Measurements from ENCODE around the gene LDHAL6B. TPM values are rescaled to one million over a fixed set of nuclear protein-coding genes. Genes with fewer than 3 reads are reported as not detected.
A peak's percentile ranks its signal among the peaks of the same experiment; 100 is the strongest.

LDHAL6B gene
- total and polyA plus RNA-seq, 2 experiments from 2014 or later = not detected

DNA sequence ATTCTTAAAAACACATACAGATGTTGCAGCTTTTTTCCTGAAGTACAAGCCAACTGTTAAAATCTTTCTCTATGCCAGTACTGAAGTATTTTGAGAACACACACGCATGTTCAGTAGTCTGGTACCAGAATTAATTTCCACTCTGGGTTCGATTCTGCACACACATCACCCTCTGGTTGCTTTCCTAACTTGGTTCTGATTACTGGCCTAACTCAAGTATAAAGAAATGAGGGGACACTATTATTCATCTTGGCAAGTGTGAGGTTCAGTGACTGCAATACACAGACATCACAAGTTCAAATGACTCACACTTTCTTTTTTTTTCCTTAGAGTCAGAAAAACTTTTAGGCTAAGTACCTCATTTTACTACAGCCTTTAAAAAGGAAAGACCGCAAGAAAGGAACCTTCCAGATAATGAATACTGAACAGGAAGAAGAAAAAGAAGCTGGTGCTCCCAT, 37.4 kb upstream of the LDHAL6B start:
- H3K27ac ChIP-seq = no peak overlapping the region
- peak in 1 of 2 donors; percentile 85 for DNase-seq (ENCODE audit: low read depth in 1 of 2, low spot score in 1 of 2)
- no peaks in the 10 kb centered on the region for H3K27me3 ChIP-seq

DNA sequence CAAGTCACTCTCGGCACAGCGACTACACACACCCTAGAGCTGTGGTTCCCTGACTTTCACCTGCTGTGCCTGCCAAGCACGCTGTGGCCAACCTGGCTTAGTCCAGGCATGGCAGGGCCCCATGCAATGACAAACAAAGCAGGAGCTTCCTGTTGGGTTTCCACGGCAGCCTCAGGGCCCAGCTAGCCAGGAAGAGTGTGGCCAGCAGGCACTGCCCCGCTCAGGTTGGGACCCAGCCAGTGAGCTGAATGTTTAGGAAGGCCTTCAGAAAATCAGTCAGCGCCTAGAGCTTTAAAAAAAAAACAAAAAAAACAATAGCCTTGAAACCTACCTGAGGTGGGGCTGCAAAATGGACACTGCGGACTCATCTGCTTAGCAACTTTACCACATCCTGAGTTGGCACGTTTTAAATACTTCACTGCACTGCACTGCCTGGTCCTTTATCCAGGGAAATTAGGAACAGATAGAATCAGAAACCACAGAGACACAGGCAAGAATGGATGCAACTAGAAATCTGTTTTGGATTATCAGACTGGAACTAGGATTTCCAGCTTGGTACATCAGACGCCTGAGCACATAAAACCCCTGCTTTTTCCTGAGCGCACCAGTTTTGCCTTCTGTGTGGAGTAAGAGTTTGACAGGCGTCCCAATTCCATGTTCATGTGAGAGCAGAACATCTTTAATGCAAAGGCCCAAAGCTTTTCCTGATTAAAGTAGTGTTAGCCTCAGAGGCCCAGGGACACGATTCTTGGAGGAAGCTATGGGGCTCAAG, 36.2 kb upstream of the LDHAL6B start:
- Histone ChIP-seq H3K4me1 (ENCODE audit: low read depth) (peaks cover 6% of the 10 kb centered on the region), H3K9me3 (ENCODE audit: low read depth) (no peaks in the 10 kb centered on the region), H3K27me3 (no peaks in the 10 kb centered on the region), H3K27ac (no peak overlapping the region), H3K36me3 (no peaks in the 10 kb centered on the region), H3K4me3 (no peak overlapping the region)
- TF ChIP-seq, protein P1, sequence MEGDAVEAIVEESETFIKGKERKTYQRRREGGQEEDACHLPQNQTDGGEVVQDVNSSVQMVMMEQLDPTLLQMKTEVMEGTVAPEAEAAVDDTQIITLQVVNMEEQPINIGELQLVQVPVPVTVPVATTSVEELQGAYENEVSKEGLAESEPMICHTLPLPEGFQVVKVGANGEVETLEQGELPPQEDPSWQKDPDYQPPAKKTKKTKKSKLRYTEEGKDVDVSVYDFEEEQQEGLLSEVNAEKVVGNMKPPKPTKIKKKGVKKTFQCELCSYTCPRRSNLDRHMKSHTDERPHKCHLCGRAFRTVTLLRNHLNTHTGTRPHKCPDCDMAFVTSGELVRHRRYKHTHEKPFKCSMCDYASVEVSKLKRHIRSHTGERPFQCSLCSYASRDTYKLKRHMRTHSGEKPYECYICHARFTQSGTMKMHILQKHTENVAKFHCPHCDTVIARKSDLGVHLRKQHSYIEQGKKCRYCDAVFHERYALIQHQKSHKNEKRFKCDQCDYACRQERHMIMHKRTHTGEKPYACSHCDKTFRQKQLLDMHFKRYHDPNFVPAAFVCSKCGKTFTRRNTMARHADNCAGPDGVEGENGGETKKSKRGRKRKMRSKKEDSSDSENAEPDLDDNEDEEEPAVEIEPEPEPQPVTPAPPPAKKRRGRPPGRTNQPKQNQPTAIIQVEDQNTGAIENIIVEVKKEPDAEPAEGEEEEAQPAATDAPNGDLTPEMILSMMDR (IDR thresholded peaks at IDR 0.05; ENCODE audit: low read depth, low read length) = no peak
- peak in 1 of 2 donors; percentile 45 for DNase-seq (ENCODE audit: low read depth in 1 of 2, low spot score in 1 of 2)

More for the DNA sequence above, 37.4 kb upstream of the LDHAL6B start:
- no peaks in the 10 kb centered on the region for H3K36me3 ChIP-seq
- TF ChIP-seq, protein P1 (IDR thresholded peaks at IDR 0.05; ENCODE audit: low read depth, low read length) = no peak
- H3K4me3 ChIP-seq = no peak overlapping the region
- no peaks in the 10 kb centered on the region for H3K9me3 ChIP-seq (ENCODE audit: low read depth)
- H3K4me1 ChIP-seq (ENCODE audit: low read depth) = no peaks in the 10 kb centered on the region

DNA sequence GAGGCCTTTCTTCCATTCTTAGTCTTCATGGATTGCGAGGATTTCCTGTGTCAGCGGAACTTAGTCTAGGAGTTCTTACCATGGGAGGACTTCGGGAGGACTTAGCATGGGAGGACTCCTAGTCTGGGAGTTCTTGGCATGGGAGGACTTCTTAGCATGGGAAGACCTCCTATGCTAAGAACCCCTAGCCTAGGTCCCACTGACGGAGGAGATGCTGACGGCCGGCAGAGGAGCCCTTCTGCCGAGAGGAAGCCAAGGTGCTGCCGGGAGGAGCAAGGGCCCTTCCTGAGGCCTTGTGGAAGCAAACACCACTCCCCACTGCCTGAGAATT, 35.6 kb upstream of the LDHAL6B start:
- no peak overlapping the region for H3K4me3 ChIP-seq
- no peak overlapping the region for H3K27ac ChIP-seq
- no peaks in the 10 kb centered on the region for H3K27me3 ChIP-seq
- H3K4me1 ChIP-seq (ENCODE audit: low read depth) = peaks cover 9% of the 10 kb centered on the region
- no peaks in the 10 kb centered on the region for H3K9me3 ChIP-seq (ENCODE audit: low read depth)
- H3K36me3 ChIP-seq = no peaks in the 10 kb centered on the region
- TF ChIP-seq, protein P1 (IDR thresholded peaks at IDR 0.05; ENCODE audit: low read depth, low read length) = no peak
- DNase-seq (ENCODE audit: low read depth in 1 of 2, low spot score in 1 of 2) = no peak

DNA sequence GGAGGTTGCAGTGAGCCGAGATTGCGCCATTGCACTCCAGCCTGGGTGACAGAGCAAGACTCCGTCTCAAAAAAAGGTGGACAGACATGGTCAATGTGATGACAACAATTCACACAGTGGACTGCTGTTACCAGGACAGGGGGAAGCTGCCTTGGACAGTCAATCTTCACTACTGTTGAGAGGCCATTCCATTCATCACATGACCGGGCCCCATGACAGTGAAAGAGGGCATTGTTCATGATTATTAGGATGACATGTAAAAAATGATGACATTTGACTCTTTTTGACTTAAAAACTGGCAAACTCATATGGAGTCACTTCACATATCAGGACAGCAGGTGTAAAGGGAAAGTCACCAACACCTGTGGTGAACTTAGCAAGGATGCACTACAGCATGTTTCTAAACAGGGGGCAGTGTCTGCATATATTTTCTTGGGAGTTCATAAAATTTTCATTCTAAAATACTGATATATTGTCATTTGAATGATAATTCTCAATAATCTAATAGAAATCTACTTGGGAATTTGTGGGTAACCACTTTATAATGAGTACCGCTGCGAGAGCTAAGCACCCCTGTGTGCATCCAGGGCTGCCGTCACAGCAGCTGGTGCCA, 34.2 kb upstream of the LDHAL6B start:
- DNase-seq (ENCODE audit: low read depth in 1 of 2, low spot score in 1 of 2) = no peak
- TF ChIP-seq, protein P1 (IDR thresholded peaks at IDR 0.05; ENCODE audit: low read depth, low read length) = no peak
- Histone ChIP-seq H3K27ac (no peak overlapping the region), H3K9me3 (ENCODE audit: low read depth) (no peaks in the 10 kb centered on the region), H3K27me3 (no peaks in the 10 kb centered on the region), H3K4me3 (no peak overlapping the region), H3K4me1 (ENCODE audit: low read depth) (peaks cover 9% of the 10 kb centered on the region), H3K36me3 (no peaks in the 10 kb centered on the region)

DNA sequence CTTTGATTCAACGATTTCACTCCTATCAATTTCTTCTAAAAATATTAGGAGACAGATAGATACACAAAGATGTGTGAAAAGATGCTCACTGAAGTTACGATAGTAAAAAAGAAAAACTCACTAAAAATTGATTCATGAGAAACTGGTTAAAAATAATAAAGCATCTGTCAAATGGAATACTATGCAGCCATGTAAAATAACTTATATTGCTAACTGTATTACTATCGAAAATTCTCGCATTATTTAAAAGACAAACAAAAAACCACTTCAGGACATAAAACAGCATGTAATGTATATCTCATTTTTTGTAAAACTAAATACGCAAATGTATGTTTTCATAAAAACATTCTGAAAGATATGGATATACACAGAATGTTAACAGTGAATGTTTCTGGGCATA, 33.4 kb upstream of the LDHAL6B start:
- TF ChIP-seq, protein P1 (IDR thresholded peaks at IDR 0.05; ENCODE audit: low read depth, low read length) = no peak
- no peak for DNase-seq (ENCODE audit: low read depth in 1 of 2, low spot score in 1 of 2)
- no peak overlapping the region for H3K4me3 ChIP-seq
- peaks cover 9% of the 10 kb centered on the region for H3K4me1 ChIP-seq (ENCODE audit: low read depth)
- H3K36me3 ChIP-seq = no peaks in the 10 kb centered on the region
- H3K27me3 ChIP-seq = no peaks in the 10 kb centered on the region
- H3K27ac ChIP-seq = no peak overlapping the region
- H3K9me3 ChIP-seq (ENCODE audit: low read depth) = no peaks in the 10 kb centered on the region

All from cardiac muscle cell (in vitro differentiated cells and primary cell).